ENCODE data around the gene NFE2L3. TPM values are rescaled to one million over a fixed set of nuclear protein-coding genes. Genes with fewer than 3 reads are reported as not detected.
A peak's percentile ranks its signal among the peaks of the same experiment; 100 is the strongest.

Gene NFE2L3
- total and polyA plus RNA-seq, 2 of the 4 experiments (the other 2 are of a cell fraction) = 28.0 to 43.2 TPM

- no peak for ATAC-seq (ENCODE audit: low read depth)
- ChIA-PET CTCF (no interaction called here), POLR2A (ENCODE audit: unreplicated experiment) (no interaction called here)
- no CpG with 5 or more reads among the region's 7 CpGs for WGBS, 2 experiments (ENCODE audit: extremely low coverage in 2 of 2, insufficient read length in 1 of 2)
- no peaks in the 10 kb centered on the region for H3K9me3 ChIP-seq (ENCODE audit: control insufficient read depth, insufficient read depth, low read length)
- H2AK9ac ChIP-seq (replicated peaks; ENCODE audit: low read depth, low read length, poor library complexity) = peak overlapping the region; percentile 35
- H4K8ac ChIP-seq (ENCODE audit: low read depth in 2 of 2, low read length in 2 of 2) = no peak overlapping the region
- no peak overlapping the region for H3K23ac ChIP-seq (ENCODE audit: low read depth, low read length)
- no peak overlapping the region for H2BK15ac ChIP-seq (ENCODE audit: low read depth, low read length)
- intact Hi-C loops (cut with micrococcal nuclease) (no loop called here), in situ Hi-C loops (cut with MboI; ENCODE audit: low sequenced_read_pairs) (no loop called here), dilution Hi-C loops (cut with HindIII; ENCODE audit: low sequenced_read_pairs, unreplicated experiment) (no loop called here)
- no peak overlapping the region for H3K18ac ChIP-seq (ENCODE audit: low read depth, low read length)
- H4K91ac ChIP-seq (ENCODE audit: insufficient read depth, low read depth, low read length) = no peak overlapping the region
- no peak for TF ChIP-seq RAD21 (IDR thresholded peaks at IDR 0.05; ENCODE audit: low read length)
- no peak for TF ChIP-seq MAZ (IDR thresholded peaks at IDR 0.05; ENCODE audit: borderline replicate concordance, low read depth, low read length)
- TF ChIP-seq CTCF (conservative IDR thresholded peaks at IDR 0.05; ENCODE audit: low read depth, low read length) = no peak
- TF ChIP-seq CEBPB (IDR thresholded peaks at IDR 0.05; ENCODE audit: low read depth, low read length) = no peak
- TF ChIP-seq RCOR1 (IDR thresholded peaks at IDR 0.05; ENCODE audit: insufficient replicate concordance, low read length) = no peak
- TF ChIP-seq NFE2L2 (IDR thresholded peaks at IDR 0.05; ENCODE audit: low read depth, low read length) = no peak
- TF ChIP-seq MXI1 (IDR thresholded peaks at IDR 0.05; ENCODE audit: borderline replicate concordance, low read depth, low read length) = no peak
- no peak for TF ChIP-seq ELK1 (IDR thresholded peaks at IDR 0.05; ENCODE audit: borderline replicate concordance, low read depth, low read length)
- no peaks in the 10 kb centered on the region for H3K4me1 ChIP-seq (ENCODE audit: control insufficient read depth, insufficient read depth, low read length)
- no peak for DNase-seq
- no peak overlapping the region for H4K5ac ChIP-seq (ENCODE audit: low read depth, low read length)
- H2AK5ac ChIP-seq (ENCODE audit: low read depth, low read length) = no peak overlapping the region
- no peaks in the 10 kb centered on the region for H3K79me1 ChIP-seq (ENCODE audit: low read depth in 1 of 2, low read length in 2 of 2)
- H3K9me1 ChIP-seq (ENCODE audit: insufficient read depth, low read length) = no peaks in the 10 kb centered on the region; the same call in 1 of the 2 replicates
- no peak overlapping the region for H3K4me2 ChIP-seq (ENCODE audit: low read depth, low read length)
- no peak overlapping the region for H2BK120ac ChIP-seq (ENCODE audit: low read depth, low read length)
- no peak overlapping the region for H3K4me3 ChIP-seq (ENCODE audit: insufficient read depth, low read depth, low read length)
- no TSS peak for BruUV-seq (replicated peaks)
- H2AFZ ChIP-seq (replicated peaks; ENCODE audit: low read length, poor library complexity) = no peak overlapping the region
- no peak overlapping the region for H2BK20ac ChIP-seq (ENCODE audit: low read depth, low read length)
- no peak overlapping the region for H3K27ac ChIP-seq (ENCODE audit: insufficient read depth, low read length)
- no peak overlapping the region for H3K9ac ChIP-seq (ENCODE audit: low read depth, low read length)
- H4K20me1 ChIP-seq (ENCODE audit: insufficient read depth, low read length) = peaks cover 10% of the 10 kb centered on the region
- H3K4ac ChIP-seq (ENCODE audit: low read depth, low read length) = no peak overlapping the region
- no peak overlapping the region for H3K56ac ChIP-seq (ENCODE audit: extremely low read depth, insufficient read depth, low read length)
- H3K27me3 ChIP-seq (ENCODE audit: control insufficient read depth, insufficient read depth, low read length) = no peaks in the 10 kb centered on the region
- H3K14ac ChIP-seq (replicated peaks; ENCODE audit: low read depth, low read length) = no peak overlapping the region
- H3K36me3 ChIP-seq (ENCODE audit: control insufficient read depth, insufficient read depth, low read length) = no peaks in the 10 kb centered on the region
- H2BK5ac ChIP-seq (ENCODE audit: low read depth, low read length, poor library complexity, severe bottlenecking) = no peak overlapping the region
These were observed 26.4 kb downstream of the NFE2L3 start for GRCh38 chr7:26178272-26178960.
